A673 (cell line): ENCODE data around the gene SPRR1A. TPM values are rescaled to one million over a fixed set of nuclear protein-coding genes. Genes with fewer than 3 reads are reported as not detected.

ENCODE experiments used
- BruUV-seq: library from RNA; stranded (reverse); fragments of 400-500 nt; replicated peaks from 2 replicates; lab custom pipeline; 2021; lab: Mats Ljungman, UMichigan
- CTCF ChIA-PET: fragments of 300-600 bp; sonication (Branson Sonifier 250); formaldehyde crosslinking; loops from one replicate; lab custom pipeline; 2022; ENCODE audit warnings: antibody characterized with exemption; lab: Charles Lee
- POLR2A ChIA-PET: fragments of 300-600 bp; sonication (Branson Sonifier 250); formaldehyde crosslinking; loops from one replicate; lab custom pipeline; 2022; ENCODE audit warnings: antibody characterized with exemption; ENCODE audit not compliant: low non-redundant PET; lab: Charles Lee
- DNase-seq: peaks from one replicate; pipeline ENCODE4 v3.0.0-alpha.2; 2015; ENCODE audit warnings: low spot score
- H3K27ac ChIP-seq: fragments of 200-600 bp; sonication (generic); 2 replicates; pipeline ENCODE4 v1.5.1; 2016; ENCODE audit warnings: mixed run types, low read depth, mild to moderate bottlenecking, mixed read lengths, antibody characterized with exemption, low read length; ENCODE audit not compliant: poor library complexity, severe bottlenecking
- H3K27me3 ChIP-seq: fragments of 200-600 bp; sonication (generic); replicated peaks from 2 replicates; pipeline ENCODE4 v1.6.1; 2017; ENCODE audit warnings: mixed run types, low read depth, mild to moderate bottlenecking, mixed read lengths, antibody characterized with exemption, low read length; ENCODE audit not compliant: insufficient read depth, poor library complexity
- H3K36me3 ChIP-seq: fragments of 200-600 bp; sonication (generic); 2 replicates; pipeline ENCODE4 v1.6.1; 2016; ENCODE audit warnings: mixed run types, mild to moderate bottlenecking, mixed read lengths, antibody characterized with exemption, low read length; ENCODE audit not compliant: insufficient read depth, poor library complexity, severe bottlenecking
- H3K4me1 ChIP-seq: fragments of 200-600 bp; sonication (generic); 2 replicates; pipeline ENCODE4 v1.6.1; 2017; ENCODE audit warnings: mixed run types, mild to moderate bottlenecking, mixed read lengths, antibody characterized with exemption, low read length; ENCODE audit not compliant: insufficient read depth, poor library complexity, severe bottlenecking
- H3K4me3 ChIP-seq: fragments of 200-600 bp; sonication (generic); 2 replicates; pipeline ENCODE4 v1.5.1; 2016; ENCODE audit warnings: low read depth, mixed run types, mild to moderate bottlenecking, mixed read lengths, low read length; ENCODE audit not compliant: poor library complexity, severe bottlenecking
- H3K9me3 ChIP-seq: fragments of 200-600 bp; sonication (generic); 2 replicates; pipeline ENCODE4 v1.6.1; 2016; ENCODE audit warnings: mixed run types, low read depth, mild to moderate bottlenecking, mixed read lengths, antibody characterized with exemption, low read length; ENCODE audit not compliant: poor library complexity, severe bottlenecking
- CTCF ChIP-seq: fragments of 300-800, 200-600 bp; sonication (generic); conservative IDR thresholded peaks from 2 replicates; pipeline ENCODE4 v1.5.1; 2017; ENCODE audit warnings: low read depth, mild to moderate bottlenecking, antibody characterized with exemption, low read length, moderate library complexity, mixed read lengths
- EZH2 ChIP-seq: fragments of 200-600 bp; sonication (generic); IDR thresholded peaks from 2 replicates; pipeline ENCODE4 v1.6.1; 2017; ENCODE audit warnings: borderline replicate concordance, low read depth, mild to moderate bottlenecking, mixed read lengths, antibody characterized with exemption, low read length; ENCODE audit not compliant: poor library complexity, severe bottlenecking
- intact Hi-C: fragments of 100-400 bp; cut with micrococcal nuclease; formaldehyde crosslinking; loops from one replicate; pipeline ENCODE4 v1.10.0; 2022; ENCODE audit not compliant: unreplicated experiment
- total RNA-seq: library from RNA; stranded (reverse); gene quantifications from 2 replicates; pipeline ENCODE4 v1.2.3, GENCODE V29; 2021

Gene SPRR1A
- total RNA-seq, 1 experiment from 2014 or later, result not detected

DNA sequence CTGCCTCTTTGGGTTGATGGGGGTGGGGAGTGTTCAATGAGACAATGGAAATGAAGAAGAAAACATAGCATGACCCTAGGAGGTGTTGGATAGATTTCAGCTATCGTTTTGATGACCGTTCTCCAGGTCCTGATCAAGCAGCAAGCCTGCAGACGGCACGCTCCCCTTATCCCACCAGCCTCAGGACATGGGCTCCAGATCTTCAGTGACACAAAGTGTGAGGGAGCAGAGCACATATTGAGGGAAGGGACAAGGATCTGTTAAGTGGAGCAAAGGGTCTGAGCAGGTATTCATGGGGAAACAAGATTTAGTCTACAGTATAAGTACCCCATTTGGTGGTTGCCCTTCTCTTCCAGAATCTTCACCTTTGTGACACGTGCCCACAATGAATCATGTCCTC, 32.2 kb upstream of the SPRR1A start:
- POLR2A ChIA-PET, result no interaction called here
- Histone ChIP-seq H3K4me3 (no peak overlapping the region), H3K36me3 (no peaks in the 10 kb centered on the region), H3K9me3 (no peaks in the 10 kb centered on the region), H3K27me3 (peaks cover 22% of the 10 kb centered on the region), H3K4me1 (no peaks in the 10 kb centered on the region), H3K27ac (no peak overlapping the region)
- CTCF ChIA-PET, result no interaction called here
- no peak for TF ChIP-seq CTCF
- no peak for TF ChIP-seq EZH2
- DNase-seq, result no peak
- no TSS peak for BruUV-seq
- intact Hi-C loops, result no loop called here

GRCh38 chr1:152953761-152954160, 30.1 kb upstream of the SPRR1A start:
- H3K36me3 ChIP-seq, result no peaks in the 10 kb centered on the region
- intact Hi-C loops, result no loop called here
- H3K27me3 ChIP-seq, result peaks cover 17% of the 10 kb centered on the region
- H3K4me1 ChIP-seq, result no peaks in the 10 kb centered on the region
- BruUV-seq, result no TSS peak
- ChIA-PET CTCF (no interaction called here), POLR2A (no interaction called here)
- DNase-seq, result no peak
- no peak overlapping the region for H3K27ac ChIP-seq
- TF ChIP-seq CTCF (no peak), EZH2 (no peak)
- H3K4me3 ChIP-seq, result no peak overlapping the region
- no peaks in the 10 kb centered on the region for H3K9me3 ChIP-seq

GRCh38 chr1:152954436-152954835, 29.4 kb upstream of the SPRR1A start:
- no peaks in the 10 kb centered on the region for H3K36me3 ChIP-seq
- H3K27me3 ChIP-seq, result peaks cover 17% of the 10 kb centered on the region
- intact Hi-C loops, result no loop called here
- H3K4me1 ChIP-seq, result no peaks in the 10 kb centered on the region
- TF ChIP-seq EZH2 (no peak), CTCF (no peak)
- ChIA-PET CTCF (no interaction called here), POLR2A (interaction anchor here (0.6 kb wide), 1 partner anchor 223 kb away, joined by 3 read pairs; no protein-coding TSS in a partner anchor)
- no peak overlapping the region for H3K4me3 ChIP-seq
- H3K9me3 ChIP-seq, result no peaks in the 10 kb centered on the region
- no TSS peak for BruUV-seq
- no peak overlapping the region for H3K27ac ChIP-seq
- no peak for DNase-seq
